ENCODE measurements around the gene ELF1. TPM values are rescaled to one million over a fixed set of nuclear protein-coding genes. Genes with fewer than 3 reads are reported as not detected.

ELF1 gene
- total and polyA plus RNA-seq, 2 experiments from 2014 or later: 22.2 to 36.8 TPM

DNA sequence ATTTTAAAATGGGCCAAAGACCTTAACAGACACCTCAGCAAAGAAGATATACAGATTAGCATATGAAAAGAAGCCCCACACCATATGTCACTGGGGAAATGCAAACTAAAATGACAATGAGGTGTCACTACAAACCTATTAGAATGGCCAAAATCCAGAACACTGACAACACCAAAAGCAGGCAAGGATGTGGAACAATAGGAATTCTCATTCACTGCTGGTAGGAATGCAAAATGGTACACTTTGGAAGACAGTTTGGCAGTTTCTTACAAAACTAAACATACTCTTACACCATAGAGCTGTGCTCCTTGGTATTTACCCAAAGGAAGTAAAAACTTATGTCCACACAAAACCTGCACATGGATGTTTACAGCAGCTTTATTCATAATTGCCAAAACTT lies 23.1 kb downstream of the ELF1 start:
- Histone ChIP-seq H3K4me3 (no peak overlapping the region), H3K27me3 (no peaks in the 10 kb centered on the region), H3K4me1 (ENCODE audit: low read depth) (peaks cover 3% of the 10 kb centered on the region), H3K9me3 (ENCODE audit: low read depth) (no peaks in the 10 kb centered on the region), H3K36me3 (no peaks in the 10 kb centered on the region), H3K27ac (no peak overlapping the region)
- TF ChIP-seq, protein P1, sequence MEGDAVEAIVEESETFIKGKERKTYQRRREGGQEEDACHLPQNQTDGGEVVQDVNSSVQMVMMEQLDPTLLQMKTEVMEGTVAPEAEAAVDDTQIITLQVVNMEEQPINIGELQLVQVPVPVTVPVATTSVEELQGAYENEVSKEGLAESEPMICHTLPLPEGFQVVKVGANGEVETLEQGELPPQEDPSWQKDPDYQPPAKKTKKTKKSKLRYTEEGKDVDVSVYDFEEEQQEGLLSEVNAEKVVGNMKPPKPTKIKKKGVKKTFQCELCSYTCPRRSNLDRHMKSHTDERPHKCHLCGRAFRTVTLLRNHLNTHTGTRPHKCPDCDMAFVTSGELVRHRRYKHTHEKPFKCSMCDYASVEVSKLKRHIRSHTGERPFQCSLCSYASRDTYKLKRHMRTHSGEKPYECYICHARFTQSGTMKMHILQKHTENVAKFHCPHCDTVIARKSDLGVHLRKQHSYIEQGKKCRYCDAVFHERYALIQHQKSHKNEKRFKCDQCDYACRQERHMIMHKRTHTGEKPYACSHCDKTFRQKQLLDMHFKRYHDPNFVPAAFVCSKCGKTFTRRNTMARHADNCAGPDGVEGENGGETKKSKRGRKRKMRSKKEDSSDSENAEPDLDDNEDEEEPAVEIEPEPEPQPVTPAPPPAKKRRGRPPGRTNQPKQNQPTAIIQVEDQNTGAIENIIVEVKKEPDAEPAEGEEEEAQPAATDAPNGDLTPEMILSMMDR (IDR thresholded peaks at IDR 0.05; ENCODE audit: low read depth, low read length): no peak
- DNase-seq (ENCODE audit: low read depth in 1 of 2, low spot score in 1 of 2): no peak

DNA sequence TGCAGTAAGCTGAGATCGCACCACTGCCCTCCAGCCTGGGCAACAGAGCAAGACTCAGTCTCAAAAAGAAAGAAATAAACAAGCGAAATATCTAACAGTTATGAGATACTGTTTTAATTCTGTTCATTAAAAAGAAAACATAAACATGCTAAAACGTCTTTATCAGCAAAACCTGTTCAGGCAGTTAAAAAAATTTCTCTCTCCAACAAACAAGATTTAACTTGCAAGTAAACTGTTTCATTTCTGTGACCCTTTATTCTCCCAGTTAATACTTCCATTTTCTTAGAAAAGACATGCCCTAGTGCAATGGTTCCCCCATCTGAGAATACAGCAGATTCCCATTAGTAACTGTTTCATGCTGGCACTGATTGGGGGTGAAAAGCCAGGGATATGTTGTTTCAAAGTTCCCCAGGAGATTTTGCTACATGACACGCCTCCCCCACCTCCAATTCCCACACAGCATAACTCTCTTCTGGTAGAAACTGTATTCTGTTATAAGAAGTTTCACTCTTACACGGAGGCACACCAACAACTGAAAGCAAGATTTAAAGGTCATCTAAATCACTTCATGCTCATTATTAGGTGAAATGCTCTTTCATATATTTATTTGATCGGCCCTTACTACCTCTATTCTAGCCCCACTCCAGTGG lies 24.4 kb downstream of the ELF1 start:
- Histone ChIP-seq H3K36me3 (no peaks in the 10 kb centered on the region), H3K9me3 (ENCODE audit: low read depth) (no peaks in the 10 kb centered on the region), H3K27me3 (no peaks in the 10 kb centered on the region), H3K4me3 (no peak overlapping the region), H3K27ac (no peak overlapping the region), H3K4me1 (ENCODE audit: low read depth) (peaks cover 3% of the 10 kb centered on the region)
- TF ChIP-seq, protein P1 (IDR thresholded peaks at IDR 0.05; ENCODE audit: low read depth, low read length): no peak
- no peak for DNase-seq (ENCODE audit: low read depth in 1 of 2, low spot score in 1 of 2)

DNA sequence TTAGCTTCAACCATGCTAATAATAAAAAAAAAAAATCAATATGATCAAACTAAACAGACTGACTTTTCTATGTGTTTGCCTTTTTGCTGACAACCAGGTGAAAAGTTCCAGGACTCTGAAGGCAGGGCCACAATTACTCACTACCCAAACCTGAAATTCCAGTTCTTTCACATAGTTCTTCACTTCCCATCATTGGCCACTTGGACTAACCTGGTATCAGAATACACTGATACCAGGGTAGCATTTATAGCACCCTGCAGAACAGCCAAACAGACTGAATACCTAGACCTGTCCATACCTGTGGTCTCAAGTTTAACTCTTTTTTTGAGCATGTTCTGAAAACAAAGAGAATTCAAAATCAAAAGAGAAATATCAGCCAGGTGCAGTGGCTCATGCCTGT lies 25.1 kb downstream of the ELF1 start:
- Histone ChIP-seq H3K4me1 (ENCODE audit: low read depth) (peaks cover 3% of the 10 kb centered on the region), H3K27me3 (no peaks in the 10 kb centered on the region), H3K27ac (no peak overlapping the region), H3K4me3 (no peak overlapping the region), H3K36me3 (no peaks in the 10 kb centered on the region), H3K9me3 (ENCODE audit: low read depth) (no peaks in the 10 kb centered on the region)
- DNase-seq (ENCODE audit: low read depth in 1 of 2, low spot score in 1 of 2): no peak
- TF ChIP-seq, protein P1 (IDR thresholded peaks at IDR 0.05; ENCODE audit: low read depth, low read length): no peak

DNA sequence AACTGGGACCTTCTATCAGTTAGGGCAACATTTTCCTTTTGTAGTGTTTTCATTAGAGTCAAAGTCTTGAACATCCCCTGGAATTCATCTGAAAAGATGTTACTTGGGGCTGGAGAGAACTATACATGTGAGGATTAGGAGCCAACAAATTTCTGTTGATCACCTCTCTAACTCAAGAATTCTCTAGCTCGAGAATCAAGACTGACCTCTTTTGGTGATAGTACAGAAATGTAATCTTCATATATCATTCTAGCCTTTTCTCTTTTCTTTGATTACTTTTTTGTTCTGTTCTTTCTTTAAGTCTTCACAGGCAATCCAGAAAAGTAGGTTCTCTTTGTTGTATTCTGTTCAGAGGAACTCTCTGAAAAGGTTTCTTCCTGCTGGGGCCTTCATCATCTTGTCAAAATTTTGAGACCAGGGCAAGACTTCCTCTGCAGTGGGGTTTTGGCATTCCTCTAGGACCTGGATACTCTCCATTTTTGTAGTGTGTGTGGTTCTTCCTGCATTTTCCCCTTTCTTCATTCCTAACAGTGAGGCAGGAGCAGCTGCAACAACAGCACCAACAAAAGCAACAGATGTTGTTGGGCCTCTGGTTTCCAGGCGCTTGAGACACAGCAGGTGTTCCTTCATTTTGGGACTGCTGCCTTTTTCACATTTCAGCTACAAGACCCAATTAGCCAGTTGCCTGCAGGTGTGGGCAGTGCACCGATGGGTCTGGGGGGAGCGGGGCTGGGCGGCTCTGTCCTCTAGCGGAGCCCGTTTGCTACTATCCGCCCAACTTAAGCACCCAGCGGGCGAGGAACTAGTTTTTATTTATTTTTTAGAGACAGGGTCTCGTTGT lies 26.2 kb downstream of the ELF1 start:
- no peaks in the 10 kb centered on the region for H3K36me3 ChIP-seq
- no peak overlapping the region for H3K4me3 ChIP-seq
- no peaks in the 10 kb centered on the region for H3K9me3 ChIP-seq (ENCODE audit: low read depth)
- peak in 1 of 2 donors; percentile 26 for DNase-seq (ENCODE audit: low read depth in 1 of 2, low spot score in 1 of 2)
- H3K27ac ChIP-seq: peak overlapping the region; percentile 22
- no peaks in the 10 kb centered on the region for H3K27me3 ChIP-seq
- TF ChIP-seq, protein P1 (IDR thresholded peaks at IDR 0.05; ENCODE audit: low read depth, low read length): peak; percentile 8
- H3K4me1 ChIP-seq (ENCODE audit: low read depth): peaks cover 3% of the 10 kb centered on the region

DNA sequence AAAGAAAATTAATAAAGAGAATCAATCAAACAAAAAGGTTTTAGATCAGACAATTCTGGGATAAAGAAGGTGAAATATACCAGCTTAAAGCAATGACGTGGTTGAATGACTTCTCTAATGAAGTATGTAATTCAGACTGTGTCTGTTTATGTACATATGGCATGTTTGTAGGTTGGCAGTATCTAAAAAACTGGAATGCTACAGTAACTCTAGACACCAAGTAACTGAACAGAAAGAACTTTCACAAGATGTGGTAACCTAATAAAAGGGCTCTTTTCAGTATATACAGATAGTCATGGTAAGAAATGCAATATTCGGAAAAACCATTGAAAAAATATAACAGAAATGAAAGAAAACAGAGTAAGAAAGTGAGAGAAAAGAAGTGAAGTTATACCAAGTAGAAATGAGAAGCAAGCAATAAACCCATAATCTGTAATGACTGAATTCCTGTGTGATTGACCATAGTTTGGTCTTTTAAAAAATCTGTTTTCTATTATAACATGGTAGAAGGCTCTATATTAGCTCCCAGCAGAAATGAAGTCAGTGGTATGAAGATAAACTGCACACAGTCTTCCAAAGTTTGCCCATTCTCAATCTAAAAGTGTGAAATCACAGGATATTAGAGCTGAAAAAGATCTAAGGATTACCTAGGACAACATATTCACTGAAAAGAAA lies 31.4 kb downstream of the ELF1 start:
- Histone ChIP-seq H3K4me3 (no peak overlapping the region), H3K27ac (no peak overlapping the region), H3K36me3 (no peaks in the 10 kb centered on the region), H3K4me1 (ENCODE audit: low read depth) (peaks cover 7% of the 10 kb centered on the region), H3K27me3 (no peaks in the 10 kb centered on the region), H3K9me3 (ENCODE audit: low read depth) (no peaks in the 10 kb centered on the region)
- no peak for DNase-seq (ENCODE audit: low read depth in 1 of 2, low spot score in 1 of 2)
- TF ChIP-seq, protein P1 (IDR thresholded peaks at IDR 0.05; ENCODE audit: low read depth, low read length): no peak

Data from cardiac muscle cell (in vitro differentiated cells and primary cell).